ENCODE measurements around the gene DNM3.
"Not testable (repeated sequence)": the region's sequence is repeated elsewhere in the genome, so short reads cannot be mapped to it uniquely, and the experiment has no call there.

Gene DNM3

DNA sequence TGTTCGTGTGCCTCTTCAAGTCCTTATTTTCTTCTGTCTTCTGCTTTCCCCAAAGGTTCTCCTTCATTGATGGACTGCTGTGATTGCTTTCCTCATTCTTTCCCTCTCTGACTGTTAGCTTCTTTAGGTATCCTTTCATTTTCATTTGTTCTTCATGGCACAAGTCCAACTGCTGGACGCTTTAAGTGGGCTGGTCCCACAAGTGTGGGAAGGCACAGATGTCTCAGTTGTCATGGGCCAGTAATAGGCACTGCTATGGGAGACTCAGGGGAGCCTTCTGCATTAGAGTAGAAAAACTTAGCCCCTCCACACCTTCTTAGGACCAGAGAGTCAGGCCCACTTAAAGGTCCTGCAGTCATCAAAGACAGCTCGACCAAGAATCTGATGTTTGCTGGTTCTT lies 456.8 kb downstream of the DNM3 start:
- no peak for TF ChIP-seq MYC (IDR thresholded peaks at IDR 0.05; ENCODE audit: low read depth, low read length)
- TF ChIP-seq, protein P1, sequence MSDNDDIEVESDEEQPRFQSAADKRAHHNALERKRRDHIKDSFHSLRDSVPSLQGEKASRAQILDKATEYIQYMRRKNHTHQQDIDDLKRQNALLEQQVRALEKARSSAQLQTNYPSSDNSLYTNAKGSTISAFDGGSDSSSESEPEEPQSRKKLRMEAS (IDR thresholded peaks at IDR 0.05; ENCODE audit: low read depth, low read length): no peak
- TF ChIP-seq, protein P2, sequence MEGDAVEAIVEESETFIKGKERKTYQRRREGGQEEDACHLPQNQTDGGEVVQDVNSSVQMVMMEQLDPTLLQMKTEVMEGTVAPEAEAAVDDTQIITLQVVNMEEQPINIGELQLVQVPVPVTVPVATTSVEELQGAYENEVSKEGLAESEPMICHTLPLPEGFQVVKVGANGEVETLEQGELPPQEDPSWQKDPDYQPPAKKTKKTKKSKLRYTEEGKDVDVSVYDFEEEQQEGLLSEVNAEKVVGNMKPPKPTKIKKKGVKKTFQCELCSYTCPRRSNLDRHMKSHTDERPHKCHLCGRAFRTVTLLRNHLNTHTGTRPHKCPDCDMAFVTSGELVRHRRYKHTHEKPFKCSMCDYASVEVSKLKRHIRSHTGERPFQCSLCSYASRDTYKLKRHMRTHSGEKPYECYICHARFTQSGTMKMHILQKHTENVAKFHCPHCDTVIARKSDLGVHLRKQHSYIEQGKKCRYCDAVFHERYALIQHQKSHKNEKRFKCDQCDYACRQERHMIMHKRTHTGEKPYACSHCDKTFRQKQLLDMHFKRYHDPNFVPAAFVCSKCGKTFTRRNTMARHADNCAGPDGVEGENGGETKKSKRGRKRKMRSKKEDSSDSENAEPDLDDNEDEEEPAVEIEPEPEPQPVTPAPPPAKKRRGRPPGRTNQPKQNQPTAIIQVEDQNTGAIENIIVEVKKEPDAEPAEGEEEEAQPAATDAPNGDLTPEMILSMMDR (IDR thresholded peaks at IDR 0.05; ENCODE audit: low read depth, low read length): no peak
- no peak for TF ChIP-seq POLR2A (IDR thresholded peaks at IDR 0.05; ENCODE audit: extremely low read depth, insufficient read length)
- no peak overlapping the region for H3K4me3 ChIP-seq (ENCODE audit: low read depth, low read length)
- no peak for DNase-seq (ENCODE audit: low read depth)

DNA sequence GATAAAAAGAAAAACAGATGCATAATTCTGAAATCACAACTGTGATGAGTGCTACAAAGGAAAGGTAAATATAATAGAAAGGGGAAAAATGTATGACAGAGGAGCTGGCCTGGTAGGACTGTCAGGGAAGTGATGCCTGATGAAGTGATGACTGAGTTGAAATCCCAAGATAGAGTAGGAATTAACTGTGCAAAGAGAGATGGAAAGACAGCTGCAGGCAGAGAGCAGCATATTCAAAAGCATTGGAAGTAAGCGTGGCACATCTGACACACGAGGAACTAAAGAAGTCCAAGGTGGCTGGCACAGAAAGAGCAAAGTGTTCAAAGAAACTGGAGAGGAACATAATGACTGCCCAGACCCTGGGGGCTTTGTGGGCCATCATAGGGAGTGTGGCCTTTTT lies 457.6 kb downstream of the DNM3 start:
- no peak overlapping the region for H3K4me3 ChIP-seq (ENCODE audit: low read depth, low read length)
- TF ChIP-seq, protein P2 (IDR thresholded peaks at IDR 0.05; ENCODE audit: low read depth, low read length): no peak
- TF ChIP-seq POLR2A (IDR thresholded peaks at IDR 0.05; ENCODE audit: extremely low read depth, insufficient read length): no peak
- no peak for DNase-seq (ENCODE audit: low read depth)

DNA sequence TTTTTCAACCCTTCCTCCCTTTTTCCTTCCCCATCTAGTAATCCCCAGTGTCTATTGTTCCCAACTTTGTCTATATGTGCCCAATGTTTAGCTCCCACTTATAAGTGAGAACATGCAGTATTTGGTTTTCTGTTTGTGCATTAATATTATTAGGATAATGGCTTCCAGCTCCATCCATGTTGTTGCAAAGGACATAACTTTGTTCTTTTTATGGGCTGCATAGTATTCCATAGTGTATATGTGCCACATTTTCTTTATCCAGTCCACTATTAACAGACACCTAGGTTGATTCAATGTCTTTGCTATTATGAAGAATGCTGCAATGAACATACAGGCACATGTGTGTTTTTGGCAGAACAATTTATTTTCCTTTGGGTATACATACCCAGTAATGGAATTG lies 458.2 kb downstream of the DNM3 start:
- no peak overlapping the region for H3K4me3 ChIP-seq (ENCODE audit: low read depth, low read length)
- DNase-seq (ENCODE audit: low read depth): no peak
- TF ChIP-seq POLR2A (IDR thresholded peaks at IDR 0.05; ENCODE audit: extremely low read depth, insufficient read length) (no peak), MYC (IDR thresholded peaks at IDR 0.05; ENCODE audit: low read depth, low read length) (no peak)
- TF ChIP-seq, protein P2 (IDR thresholded peaks at IDR 0.05; ENCODE audit: low read depth, low read length): no peak
- TF ChIP-seq, protein P1 (IDR thresholded peaks at IDR 0.05; ENCODE audit: low read depth, low read length): no peak

DNA sequence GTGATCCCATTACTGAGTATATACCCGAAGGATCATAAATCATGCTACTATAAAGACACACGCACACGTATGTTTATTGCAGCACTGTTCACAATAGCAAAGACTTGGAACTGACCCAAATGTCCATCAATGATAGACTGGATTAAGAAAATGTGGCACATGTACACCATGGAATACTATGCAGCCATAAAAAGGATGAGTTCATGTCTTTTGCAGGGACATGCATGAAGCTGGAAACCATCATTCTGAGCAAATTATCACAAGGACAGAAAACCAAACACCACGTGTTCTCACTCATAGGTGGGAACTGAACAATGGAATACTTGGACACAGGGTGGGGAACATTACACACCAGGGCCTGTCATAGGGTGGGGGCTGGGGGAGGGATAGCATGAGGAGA lies 466.2 kb downstream of the DNM3 start:
- not testable (repeated sequence) for H3K4me3 ChIP-seq (ENCODE audit: low read depth, low read length); DNase-seq (ENCODE audit: low read depth)

DNA sequence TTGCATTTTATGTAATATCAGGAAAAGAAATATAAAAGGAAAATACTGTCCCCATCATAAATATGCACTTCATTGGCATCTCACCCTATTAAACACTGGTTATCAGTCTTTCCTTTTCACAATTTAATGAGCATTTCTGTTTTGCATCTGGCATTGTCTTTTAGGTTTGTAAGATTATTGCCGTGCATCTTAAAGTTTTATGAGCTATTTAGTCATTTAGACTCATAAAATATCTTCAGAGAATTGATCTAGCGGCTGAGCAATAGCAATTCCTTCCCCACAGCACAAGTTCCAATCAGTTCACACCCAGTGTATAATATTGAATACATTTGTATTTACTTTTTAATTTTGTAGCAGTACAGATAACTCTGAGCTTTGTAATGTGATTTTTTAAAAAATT lies 466.8 kb downstream of the DNM3 start:
- H3K4me3 ChIP-seq (ENCODE audit: low read depth, low read length): no peak overlapping the region
- no peak for DNase-seq (ENCODE audit: low read depth)
- TF ChIP-seq MYC (IDR thresholded peaks at IDR 0.05; ENCODE audit: low read depth, low read length): no peak
- TF ChIP-seq, protein P1 (IDR thresholded peaks at IDR 0.05; ENCODE audit: low read depth, low read length): no peak
- no peak for TF ChIP-seq POLR2A (IDR thresholded peaks at IDR 0.05; ENCODE audit: extremely low read depth, insufficient read length)
- TF ChIP-seq, protein P2 (IDR thresholded peaks at IDR 0.05; ENCODE audit: low read depth, low read length): no peak

DNA sequence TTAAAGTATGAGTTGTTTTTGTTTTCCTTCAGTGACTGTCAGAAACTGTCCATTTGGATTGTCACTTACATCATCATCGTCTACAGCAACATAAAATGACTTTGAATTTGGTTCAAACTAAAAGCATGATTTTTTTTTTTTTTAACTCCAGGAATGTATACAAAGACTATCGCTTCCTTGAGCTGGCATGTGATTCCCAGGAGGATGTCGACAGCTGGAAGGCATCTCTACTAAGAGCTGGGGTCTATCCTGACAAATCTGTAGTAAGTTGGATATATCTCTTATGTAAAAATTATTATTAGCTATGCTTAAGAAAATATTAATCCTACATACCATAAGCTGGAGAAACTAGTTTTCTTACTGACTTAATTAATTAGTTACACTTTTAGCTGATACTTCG lies 467.3 kb downstream of the DNM3 start:
- TF ChIP-seq, protein P2 (IDR thresholded peaks at IDR 0.05; ENCODE audit: low read depth, low read length): no peak
- no peak for TF ChIP-seq POLR2A (IDR thresholded peaks at IDR 0.05; ENCODE audit: extremely low read depth, insufficient read length)
- TF ChIP-seq, protein P1 (IDR thresholded peaks at IDR 0.05; ENCODE audit: low read depth, low read length): no peak
- no peak for TF ChIP-seq MYC (IDR thresholded peaks at IDR 0.05; ENCODE audit: low read depth, low read length)
- no peak overlapping the region for H3K4me3 ChIP-seq (ENCODE audit: low read depth, low read length)
- no peak for DNase-seq (ENCODE audit: low read depth)
